NCI-H524 treated with DMSO at 0.1 percent for 48 hours (cell line): ENCODE results near the gene CCDC197.

Source experiments
- DNase-seq: peaks from one replicate; lab custom pipeline; 2025; lab: John Stamatoyannopoulos, UW

CCDC197 gene

DNA sequence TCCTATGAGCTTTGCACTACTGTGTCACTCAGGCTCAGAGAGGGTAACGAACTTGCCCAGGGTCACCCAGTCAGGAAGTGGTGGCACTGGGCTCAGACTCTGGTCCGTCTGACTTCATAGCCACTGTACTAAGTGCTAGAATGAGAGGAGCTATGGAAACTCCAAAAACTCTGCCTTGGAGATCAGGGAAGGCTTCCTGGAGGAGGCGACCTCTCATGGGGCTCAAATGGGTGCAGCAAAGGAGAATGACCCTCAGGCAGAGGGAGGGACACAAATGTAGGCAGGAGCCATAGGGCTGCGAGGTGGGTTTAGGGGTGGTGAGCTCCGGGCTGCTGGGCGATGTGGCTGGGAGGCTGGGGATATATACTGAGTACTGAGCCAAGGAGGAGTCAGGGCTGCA, 3.2 kb downstream of the CCDC197 start:
- DNase-seq, result no peak

GRCh38 chr14:94001016-94001415, 3.9 kb downstream of the CCDC197 start:
- DNase-seq, result no peak

DNA sequence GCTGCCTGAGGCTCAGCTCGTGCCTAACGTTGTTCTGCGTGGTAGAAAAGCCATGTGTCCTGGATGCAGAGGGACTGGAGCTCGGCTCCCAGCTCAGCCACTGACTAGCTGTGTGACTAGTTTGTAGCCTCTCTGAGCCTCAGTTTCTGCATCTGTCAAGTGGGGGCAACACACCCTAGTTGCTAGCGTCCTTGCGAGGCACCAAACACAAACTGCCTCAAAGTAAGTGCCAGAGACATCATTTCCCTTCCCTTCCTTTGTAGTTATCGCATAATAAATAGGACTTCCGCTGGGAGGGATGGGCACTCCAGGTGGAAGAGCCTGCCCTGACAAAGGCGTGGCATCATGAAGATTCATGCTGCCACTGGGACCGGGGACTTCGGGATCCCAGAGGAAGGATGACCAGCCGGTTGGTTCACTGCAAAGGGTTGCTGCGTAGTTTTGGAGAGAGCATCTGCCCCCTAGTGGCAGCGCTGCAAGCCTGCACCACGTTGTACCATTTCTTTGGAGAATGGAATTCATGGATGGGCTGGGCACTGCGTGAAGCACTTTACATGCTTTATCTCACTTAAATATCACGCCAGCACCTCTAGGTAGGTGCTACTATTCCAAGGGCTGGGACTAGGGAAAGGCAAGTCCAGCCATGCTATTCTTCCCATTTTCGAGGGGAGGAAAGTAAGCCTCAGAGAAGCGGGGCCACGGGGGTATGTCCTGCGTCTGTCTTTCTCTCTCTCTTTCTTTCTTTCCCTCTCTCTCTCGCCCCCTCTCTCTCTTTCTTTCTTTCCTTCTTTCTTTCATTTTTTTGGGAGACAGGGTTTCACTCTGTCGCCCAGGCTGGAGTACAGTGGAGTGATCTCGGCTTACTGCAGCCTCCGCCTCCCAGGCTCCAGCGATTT, 4.6 kb downstream of the CCDC197 start:
- peak; percentile 37 for DNase-seq

DNA sequence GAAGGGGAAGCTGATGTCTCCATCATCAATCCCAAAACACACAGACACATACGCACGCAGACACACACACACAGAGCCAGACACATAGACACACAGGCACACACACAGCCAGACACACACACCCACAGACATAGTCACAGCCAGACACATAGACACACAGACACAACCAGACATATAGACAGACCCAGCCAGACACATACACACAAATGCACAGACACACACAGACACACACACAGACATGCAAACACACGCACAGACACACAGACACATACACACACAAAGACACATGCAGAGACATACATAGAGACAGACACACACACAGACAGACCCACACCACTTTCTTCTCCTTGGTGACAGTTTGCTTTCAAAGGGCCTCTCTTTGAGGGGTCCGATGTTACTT, 6.3 kb downstream of the CCDC197 start:
- no peak for DNase-seq

DNA sequence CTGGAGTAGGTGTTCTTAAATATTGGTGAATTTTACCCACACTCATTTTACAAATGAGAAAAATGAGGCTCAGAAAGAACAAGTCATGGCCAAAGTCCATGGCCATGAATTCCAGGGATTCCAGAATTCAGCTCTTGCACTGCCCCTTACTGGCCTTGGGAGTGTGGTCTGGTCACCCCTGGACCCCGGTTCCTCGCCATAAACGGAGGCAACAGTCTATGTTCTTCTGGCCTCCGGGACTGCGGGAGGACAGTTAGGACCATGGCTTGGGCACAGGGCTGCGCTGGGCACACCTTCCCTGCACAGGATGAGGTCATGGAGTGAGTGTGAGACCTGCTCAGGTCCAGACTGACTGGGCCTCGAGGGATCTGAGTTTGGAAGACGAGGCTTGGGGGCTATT, 6.9 kb downstream of the CCDC197 start:
- no peak for DNase-seq

GRCh38 chr14:94005324-94006073, 8.4 kb downstream of the CCDC197 start:
- DNase-seq, result no peak

DNA sequence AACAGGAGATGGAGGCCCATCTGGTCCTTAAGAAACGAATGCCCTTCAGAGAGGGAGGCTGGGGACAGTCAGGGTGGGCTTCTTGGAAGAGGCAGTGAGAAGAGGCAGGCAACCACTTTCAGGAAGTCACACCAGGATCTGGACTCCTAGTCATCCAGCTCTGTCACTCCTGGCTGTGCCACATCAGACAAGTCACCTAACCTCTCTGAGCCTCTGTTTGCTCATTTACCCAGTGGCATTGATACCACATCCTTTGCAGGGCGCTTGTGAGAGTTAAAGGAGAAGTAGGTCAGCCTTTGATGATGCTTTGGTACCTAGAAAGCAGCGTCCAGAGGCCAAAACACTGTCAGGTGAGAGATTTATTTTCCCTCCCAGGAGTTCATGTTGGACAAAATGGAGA, 11.1 kb downstream of the CCDC197 start:
- DNase-seq, result no peak

GRCh38 chr14:94009767-94010166, 12.7 kb downstream of the CCDC197 start:
- DNase-seq, result no peak

- no peak for DNase-seq
These were observed 13.5 kb downstream of the CCDC197 start for GRCh38 chr14:94010625-94011024.

- DNase-seq, result no peak
These were observed 14.7 kb downstream of the CCDC197 start for GRCh38 chr14:94011795-94012194.

- no peak for DNase-seq
These were observed 17.3 kb downstream of the CCDC197 start for GRCh38 chr14:94014382-94014781.

DNA sequence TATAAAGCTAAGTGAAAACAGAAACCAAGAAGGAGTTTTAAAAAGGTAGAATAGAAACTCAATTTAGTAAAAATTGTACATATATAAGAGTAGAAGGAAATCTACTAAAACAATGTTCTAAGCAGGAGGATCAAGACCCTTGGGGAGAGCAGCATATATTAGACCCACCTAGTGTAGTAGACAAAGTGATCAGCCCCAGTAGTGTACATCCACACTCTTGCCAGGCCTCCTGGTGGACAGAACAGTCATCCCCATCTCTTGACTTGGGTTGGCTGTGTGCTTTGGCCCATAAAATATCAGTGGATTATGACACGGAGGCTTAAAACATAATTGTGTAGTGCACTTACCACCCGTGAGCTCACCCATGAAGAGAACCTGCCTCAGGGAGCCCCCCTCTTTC, 18.1 kb downstream of the CCDC197 start:
- no peak for DNase-seq

- DNase-seq, result no peak
These were observed 19.4 kb downstream of the CCDC197 start for GRCh38 chr14:94016446-94016976.

DNA sequence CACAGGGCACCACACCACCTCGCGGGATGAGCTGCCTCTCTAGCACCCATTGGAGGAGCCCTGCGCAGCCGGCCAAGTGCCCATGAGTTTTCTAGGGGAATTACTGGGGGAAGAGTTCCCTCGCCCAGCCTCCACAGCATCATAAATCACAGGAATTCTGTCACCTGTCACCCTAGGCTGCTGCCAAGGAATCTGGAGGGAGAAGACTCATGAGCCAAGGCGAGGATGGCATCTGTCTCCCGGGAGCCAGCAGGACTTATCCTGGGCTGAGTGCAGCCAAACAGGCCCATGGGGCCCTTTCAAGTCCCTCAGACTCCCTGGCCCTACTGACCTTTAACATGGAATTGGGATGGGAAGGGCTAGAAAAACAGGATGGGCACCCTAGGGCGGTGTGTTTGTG, 21.2 kb downstream of the CCDC197 start:
- DNase-seq, result no peak

DNA sequence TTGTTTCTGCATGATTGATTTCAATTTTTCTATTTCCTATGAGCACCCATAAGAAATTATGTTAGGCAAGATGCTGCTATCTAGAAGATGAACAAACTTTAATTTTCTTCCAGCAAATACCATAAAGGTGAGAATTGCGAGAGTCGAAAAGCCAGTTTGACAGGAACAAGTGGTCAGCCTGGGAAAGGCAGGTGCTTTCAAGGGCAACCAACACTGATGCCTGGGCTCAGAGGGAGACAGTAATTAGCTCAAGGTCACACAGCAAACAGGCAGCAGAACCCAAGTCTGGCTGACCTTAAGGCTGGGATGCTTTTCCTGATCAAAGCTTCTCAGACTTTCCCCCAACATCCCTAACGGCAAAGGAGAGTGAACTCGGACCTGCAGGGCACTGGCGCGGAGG, 22.2 kb downstream of the CCDC197 start:
- DNase-seq, result no peak

GRCh38 chr14:94020267-94020666, 23.2 kb downstream of the CCDC197 start:
- no peak for DNase-seq

- DNase-seq, result no peak
These were observed 23.9 kb downstream of the CCDC197 start for GRCh38 chr14:94021001-94021400.

DNA sequence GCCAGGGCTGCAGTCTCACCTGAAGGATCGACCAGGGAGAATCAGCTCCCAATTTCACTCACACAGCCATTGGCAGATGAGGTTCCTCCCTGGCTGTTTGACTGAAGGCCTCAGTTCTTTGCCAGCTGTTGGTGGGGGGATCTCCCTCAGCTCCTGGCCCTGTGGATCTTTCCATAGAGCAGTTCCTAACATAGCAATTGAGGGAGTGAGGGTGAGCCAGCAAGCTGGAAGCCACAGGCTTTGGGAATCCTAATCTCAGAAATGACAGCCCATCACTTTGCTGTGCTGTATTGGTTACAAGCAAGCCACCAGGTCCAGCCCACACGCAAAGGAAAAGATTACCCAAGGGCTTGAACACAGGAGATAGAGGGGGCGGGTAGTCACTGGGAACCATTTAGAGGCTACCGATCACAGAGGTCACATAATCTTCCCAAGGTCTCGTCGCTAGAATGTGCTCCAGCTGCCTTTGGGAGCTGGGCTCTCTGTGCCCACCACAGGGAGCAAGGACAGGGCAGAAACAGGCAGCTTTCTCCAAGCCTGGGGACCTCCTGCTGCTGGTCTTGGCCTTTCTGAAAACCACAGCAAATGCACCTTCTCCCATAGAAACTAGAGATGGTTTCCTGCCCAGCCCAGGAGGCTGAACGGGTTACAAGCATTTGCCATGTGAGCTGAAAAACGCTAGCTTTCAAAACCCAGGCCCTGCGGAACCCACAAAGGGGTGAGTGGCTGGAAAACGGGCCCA, 24.5 kb downstream of the CCDC197 start:
- DNase-seq, result no peak

DNA sequence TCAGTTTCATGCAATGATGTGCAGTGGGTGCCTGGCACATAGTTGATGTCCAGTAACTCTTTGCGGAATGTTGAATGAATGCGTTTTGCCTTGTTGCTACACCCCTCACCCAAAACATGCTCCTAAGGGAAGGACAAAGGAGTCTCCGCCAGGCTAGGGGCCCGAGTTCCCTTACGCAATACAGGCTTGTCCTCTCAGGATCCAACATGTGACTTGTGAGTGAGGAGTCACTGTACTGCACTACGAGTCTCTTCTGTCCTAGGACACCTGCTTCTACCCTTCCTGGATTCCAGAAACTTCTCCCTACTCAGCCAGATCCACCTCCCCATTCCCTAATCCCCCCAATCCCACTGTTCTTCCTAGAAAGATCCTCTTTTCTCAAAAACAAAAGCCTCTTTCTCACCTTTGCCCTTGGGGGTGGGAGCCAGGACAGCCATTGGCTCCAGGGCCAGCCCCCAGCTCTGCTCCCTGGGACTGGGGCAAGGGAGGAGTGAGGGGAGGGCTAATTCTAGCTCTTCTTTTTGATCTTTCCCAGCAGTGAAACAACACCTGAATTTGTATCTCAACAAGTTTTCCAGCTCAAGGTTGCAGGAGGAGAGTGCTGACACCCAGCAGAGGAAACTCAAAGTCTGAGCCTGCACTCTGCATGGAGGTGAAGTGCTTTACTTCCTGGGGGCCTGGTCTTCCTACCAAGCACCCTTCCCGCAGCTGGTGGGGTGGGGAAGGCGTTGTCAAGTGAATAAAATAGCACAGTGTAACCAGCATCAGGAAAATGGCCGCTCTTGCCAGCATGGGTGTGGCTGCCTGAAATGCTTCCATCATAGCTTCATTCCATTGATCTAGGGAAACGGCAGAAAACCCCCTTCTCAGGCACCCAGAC, 25.7 kb downstream of the CCDC197 start:
- DNase-seq, result no peak

DNA sequence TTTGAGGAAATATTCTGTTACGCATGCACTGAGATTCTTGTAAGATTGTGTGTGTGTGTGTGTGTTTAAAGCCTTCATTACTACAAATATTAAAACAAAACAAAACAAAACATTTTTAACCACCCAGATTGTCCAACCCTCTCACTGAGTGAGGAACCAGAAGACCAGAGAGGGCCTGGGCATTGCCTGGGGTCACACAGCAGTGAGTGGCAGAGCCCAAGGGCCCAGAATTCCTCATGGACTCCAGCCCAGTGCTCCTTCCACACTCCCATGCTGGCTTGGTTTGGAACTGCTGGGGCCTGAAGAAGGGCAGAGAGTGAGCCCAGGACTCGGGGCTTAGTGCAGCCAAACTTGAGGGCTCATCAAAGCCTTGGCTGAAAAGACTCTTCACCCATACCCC, 27.4 kb downstream of the CCDC197 start:
- no peak for DNase-seq

- DNase-seq, result no peak
These were observed 28.6 kb downstream of the CCDC197 start for GRCh38 chr14:94025720-94026119.
